Vagina (tissue), 2 donors: Measurements from ENCODE around the gene TLN1.

Experiments
- CTCF ChIP-seq, 3 experiments: fragments of 450-650 bp in 2 of 3; fragments of 200-600 bp in 1 of 3; sonication (generic) in 1 of 3; IDR thresholded peaks; one replicate each; pipeline ENCODE4 v1.5.1; 2017 to 2019; ENCODE audit warnings: antibody characterized with exemption in 3 of 3, mild to moderate bottlenecking in 2 of 3, moderate library complexity in 2 of 3
- POLR2A ChIP-seq, 2 donors: fragments of 450-650 bp; IDR thresholded peaks; one replicate each; pipeline ENCODE4 v1.6.1; 2017; ENCODE audit warnings: antibody characterized with exemption in 2 of 2, mild to moderate bottlenecking in 2 of 2, moderate library complexity in 2 of 2
- POLR2AphosphoS5 ChIP-seq, 2 donors: sonication (generic); formaldehyde crosslinking; IDR thresholded peaks; one replicate each; pipeline ENCODE4 v1.9.0; 2017; ENCODE audit warnings: antibody characterized with exemption in 2 of 2, mild to moderate bottlenecking in 2 of 2, low read depth in 1 of 2; ENCODE audit not compliant: insufficient read depth in 1 of 2

- no peak for TF ChIP-seq POLR2AphosphoS5 (IDR thresholded peaks at IDR 0.05; ENCODE audit: insufficient read depth in 1 of 2, low read depth in 1 of 2)
- no peak for TF ChIP-seq CTCF (IDR thresholded peaks at IDR 0.05)
- TF ChIP-seq POLR2A (IDR thresholded peaks at IDR 0.05): no peak
Observed at GRCh38 chr9:35716230-35716629, 15.8 kb downstream of the TLN1 start.
